Kasumi-1 (cell line): ENCODE measurements around the gene IKBIP.
"Not testable (repeated sequence)": the region's sequence is repeated elsewhere in the genome, so short reads cannot be mapped to it uniquely, and the experiment has no call there.

ENCODE experiments used
- DNase-seq, 2 experiments: peaks; one replicate each; lab custom pipeline; 2025; lab: John Stamatoyannopoulos, UW

IKBIP gene, protein sequence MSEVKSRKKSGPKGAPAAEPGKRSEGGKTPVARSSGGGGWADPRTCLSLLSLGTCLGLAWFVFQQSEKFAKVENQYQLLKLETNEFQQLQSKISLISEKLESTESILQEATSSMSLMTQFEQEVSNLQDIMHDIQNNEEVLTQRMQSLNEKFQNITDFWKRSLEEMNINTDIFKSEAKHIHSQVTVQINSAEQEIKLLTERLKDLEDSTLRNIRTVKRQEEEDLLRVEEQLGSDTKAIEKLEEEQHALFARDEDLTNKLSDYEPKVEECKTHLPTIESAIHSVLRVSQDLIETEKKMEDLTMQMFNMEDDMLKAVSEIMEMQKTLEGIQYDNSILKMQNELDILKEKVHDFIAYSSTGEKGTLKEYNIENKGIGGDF

DNA sequence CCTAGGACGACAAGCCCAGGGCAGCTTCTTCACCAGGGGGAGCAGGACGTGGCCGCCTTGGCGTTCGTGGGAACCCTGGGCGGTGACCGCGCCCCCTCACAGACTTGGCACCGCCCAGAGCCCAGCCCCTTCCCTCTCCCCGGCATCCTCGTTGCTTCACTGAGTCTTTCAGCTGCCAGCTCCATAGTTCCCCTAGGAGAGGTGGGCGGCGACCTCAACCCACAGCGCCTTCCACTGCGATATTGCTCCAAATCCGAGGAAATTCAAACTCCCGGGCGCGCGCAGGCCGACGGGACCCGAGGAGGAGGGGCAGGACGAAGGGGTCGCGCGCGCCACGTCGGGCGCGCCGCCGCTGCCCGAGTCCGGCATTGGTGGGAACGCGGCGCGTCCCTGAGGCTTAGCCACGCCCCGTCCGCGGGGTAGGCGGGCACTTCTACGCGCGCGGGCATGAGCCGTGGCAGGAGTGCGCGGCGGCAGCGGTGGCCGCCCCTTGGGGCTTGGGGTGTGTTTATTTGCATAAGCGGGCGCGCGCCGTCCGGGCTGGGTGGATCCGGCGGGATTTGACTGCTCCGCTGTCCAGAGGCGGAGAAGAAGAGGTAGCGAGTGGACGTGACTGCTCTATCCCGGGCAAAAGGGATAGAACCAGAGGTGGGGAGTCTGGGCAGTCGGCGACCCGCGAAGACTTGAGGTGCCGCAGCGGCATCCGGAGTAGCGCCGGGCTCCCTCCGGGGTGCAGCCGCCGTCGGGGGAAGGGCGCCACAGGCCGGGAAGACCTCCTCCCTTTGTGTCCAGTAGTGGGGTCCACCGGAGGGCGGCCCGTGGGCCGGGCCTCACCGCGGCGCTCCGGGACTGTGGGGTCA is at the start of gene IKBIP, which contains the start of gene APAF1:
TSS of gene IKBIP (minus strand) at position 77 of the 860 bp plus-strand sequence. CDS start 87 bp downstream, outside the sequence.
TSS of gene APAF1 (plus strand) at position 579 of the 860 bp plus-strand sequence. CDS start 3,070 bp downstream, outside the sequence.
- peak; percentile 89 to 90 for DNase-seq

DNA sequence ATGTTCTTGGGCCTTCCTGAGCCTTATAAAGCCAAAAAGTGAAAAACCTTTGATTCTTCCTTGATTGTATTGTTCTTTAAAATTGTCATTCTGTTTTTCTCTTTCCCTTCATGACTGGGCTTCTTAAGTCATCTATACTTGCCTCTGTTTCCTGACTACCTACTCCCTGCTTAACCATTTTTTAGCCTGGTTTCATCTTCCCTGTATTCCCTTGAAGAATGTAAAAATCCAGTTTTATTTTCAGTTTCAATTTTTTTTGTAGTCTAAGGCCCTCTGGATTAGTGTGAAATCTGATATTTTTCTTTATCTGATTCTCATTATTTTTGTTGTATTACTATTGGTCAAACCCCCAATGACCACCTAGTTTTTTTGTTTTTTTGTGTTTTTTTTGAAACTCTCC is 46.8 kb upstream of the IKBIP start:
- DNase-seq: no peak

DNA sequence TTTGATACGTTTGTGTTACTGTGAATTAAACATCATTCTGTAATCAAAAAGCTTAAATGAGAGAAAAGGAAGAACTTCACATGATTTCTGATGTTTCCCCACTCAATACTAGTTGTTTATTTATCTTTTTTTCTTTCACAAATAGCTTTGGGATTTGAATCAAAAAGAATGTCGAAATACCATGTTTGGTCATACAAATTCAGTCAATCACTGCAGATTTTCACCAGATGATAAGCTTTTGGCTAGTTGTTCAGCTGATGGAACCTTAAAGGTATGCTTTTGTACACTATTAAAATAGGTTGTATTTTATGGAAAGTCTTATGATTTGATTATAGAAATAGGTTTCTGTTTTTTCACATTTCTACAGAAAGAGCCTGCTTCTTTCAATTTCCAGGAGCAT is 42.0 kb upstream of the IKBIP start:
- DNase-seq: no peak

DNA sequence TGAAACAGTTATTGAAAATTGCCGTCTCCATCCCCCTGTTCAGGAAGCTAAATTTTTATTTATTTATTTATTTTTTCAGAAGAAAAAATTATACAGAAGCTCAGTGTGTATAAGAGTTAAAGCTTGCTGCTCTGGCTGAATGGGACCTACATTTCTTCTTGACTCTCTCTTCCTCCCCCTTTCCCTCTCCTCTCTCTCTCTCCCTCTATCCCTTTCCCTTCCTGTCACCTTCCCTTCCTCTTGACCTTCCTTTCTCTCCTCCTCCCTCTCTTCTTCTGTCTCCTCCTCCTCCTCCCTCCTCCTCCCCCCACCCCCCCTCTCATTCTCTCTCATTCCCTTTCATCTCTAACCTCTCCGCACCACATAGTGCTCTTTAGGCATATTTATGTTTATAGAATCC is 39.6 kb upstream of the IKBIP start:
- DNase-seq: no peak

DNA sequence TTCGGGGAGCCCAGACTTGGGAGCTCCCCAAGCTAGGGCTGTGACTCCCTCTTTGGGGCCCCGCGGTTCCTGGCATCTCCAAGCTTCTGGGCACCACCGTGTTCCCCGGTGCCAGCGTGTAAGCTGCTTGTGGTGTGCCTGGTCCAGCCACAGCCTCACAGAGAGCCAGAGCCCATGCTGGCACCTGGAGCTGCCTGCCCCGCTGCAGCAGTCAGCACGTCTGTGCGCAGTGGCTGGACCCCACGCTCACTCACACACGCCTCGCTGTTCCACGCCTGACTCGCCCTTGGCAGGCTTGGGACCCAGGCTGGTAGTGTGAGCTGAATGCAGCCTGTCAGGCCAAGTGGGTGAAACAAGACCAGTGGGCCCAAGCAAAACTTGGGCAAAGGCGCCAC is 35.0 kb upstream of the IKBIP start:
- no peak for DNase-seq

DNA sequence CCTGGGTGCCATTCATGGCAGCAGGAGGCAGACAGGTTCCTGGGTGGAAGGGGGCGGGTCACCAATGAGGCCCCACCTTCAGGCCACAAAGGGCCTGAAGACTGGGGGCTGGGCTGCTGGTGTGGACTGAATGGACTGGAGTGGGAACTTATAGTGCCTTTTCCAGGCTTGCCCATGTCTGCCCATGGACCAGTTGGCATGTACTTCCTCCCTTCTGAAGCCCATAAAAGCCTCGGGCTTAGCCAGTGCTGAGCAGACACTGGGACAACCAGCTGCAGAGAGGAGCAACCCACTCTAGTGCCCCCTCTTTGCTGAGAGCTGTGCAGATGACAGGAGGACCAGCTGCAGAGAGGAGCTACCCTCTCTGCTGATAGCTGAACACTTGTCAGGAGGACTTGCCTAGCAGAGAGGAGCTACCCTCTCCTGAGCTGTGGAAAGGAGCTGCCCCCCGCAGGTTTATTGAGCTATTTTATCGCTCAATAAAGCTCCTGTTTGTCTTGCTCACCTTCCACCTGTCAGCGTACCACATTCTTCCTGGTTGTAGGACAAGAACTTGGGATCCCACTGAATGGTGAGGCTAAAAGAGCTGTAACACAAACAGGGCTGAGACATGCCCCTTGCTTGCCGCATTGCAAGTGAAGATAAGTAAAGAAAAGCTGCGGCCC is 34.5 kb upstream of the IKBIP start:
- DNase-seq: no peak

DNA sequence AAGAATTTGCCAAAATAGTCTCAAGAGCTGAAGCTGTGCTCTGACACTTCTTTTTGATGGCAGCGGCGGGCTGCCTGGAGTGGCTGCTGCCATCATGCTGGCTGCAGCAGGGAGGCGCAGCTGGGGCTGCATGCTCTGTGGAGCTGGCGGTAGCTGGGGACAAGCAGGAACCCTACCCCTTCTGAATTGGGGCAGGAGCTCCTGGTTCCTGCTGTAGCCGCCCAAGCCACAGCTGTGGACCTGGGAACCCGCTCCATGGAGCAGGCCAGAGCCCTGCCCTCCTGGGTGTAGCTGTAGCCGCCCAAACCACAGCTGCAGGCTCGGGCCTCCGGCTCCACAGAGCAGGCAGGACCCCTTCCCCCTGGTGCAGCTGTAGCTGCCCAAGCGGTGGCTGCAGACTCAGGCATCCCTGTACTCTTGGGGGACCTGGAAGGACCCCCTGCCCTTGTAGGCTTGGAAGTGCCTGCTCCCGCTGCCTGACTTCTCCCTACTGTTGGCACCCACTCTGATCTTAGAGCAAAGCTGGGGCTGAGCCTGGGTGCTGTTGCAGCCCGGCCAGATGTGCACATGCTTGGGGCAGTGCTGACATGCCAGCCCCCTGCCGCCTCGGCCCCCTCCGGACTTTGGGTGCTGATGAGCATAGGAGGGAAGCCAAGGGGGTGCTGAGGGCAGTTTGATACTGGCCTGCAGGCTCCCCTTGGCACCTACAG is 33.8 kb upstream of the IKBIP start:
- no peak for DNase-seq

DNA sequence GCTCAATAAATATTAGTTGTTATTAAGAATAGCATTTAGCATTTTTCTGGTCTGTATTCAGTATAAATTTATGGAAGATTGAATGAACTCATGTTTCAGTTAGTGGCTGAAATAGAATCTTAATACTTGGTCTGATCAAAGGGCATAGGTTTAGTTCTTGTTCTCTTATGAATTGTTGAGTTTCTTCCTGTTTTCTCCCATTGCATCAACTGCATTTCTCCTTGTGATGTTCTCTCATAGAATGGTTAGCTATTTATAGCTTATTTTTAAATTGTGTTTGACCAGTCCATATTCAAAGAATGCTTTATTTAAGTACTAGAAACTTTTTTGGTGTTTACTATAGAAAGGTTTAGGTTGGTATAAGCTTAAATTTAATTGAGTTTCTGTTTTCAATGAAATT is 30.3 kb upstream of the IKBIP start:
- no peak for DNase-seq

DNA sequence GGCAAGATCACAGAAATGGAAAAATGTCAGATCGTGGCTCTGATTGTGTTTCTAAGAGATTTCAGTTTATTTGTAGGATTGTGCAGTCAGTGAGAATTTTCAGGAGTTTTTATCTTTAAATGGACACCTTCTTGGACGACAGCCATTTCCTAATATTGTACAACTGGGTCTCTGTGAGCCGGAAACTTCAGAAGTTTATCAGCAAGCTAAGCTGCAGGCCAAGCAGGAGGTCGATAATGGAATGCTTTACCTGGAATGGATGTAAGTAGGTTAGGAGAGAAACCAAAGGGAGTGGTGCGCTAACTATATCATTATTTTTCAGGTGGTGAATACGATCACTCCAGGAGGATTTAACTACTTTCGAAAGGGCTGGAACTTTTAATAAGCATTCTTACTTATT is 26.9 kb upstream of the IKBIP start:
- no peak for DNase-seq

DNA sequence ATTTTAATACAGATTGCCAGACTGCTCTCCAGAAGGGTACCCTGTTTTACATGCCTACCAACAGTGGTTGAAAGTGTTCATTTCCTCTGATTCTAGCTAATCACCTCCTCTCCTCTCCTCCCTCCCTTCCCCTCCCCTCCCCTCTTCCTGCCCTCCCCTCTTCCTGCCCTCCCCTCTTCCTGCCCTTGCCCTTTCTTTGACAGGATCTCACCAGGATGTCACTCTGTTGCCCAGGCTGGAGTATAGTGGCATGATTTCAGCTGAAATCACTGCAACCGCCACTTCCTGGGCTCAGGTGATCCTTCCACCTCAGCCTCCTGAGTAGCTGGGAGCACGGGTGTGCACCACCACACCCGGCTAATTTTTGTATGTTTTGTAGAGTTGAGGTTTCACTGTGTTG is 25.2 kb upstream of the IKBIP start:
- DNase-seq: no peak

DNA sequence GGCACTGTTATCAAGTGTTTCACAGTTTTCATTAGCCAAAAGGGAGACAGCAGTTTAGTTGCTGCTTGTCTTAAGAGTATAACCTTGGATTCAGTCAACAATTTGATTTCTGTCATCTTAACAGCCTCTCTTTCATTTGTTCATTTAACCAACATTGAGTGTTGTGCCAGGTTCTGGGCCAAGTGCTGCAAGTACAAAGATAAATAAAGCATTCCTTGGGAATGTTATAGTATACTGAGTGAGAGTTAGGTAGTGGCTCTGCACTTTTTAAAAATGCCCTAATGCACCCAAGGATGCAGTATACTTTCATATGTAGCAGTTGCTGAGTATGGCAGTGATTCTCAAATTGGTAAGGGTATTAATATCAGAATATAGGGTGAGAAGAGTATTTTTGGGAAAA is 15.9 kb upstream of the IKBIP start:
- no peak for DNase-seq

DNA sequence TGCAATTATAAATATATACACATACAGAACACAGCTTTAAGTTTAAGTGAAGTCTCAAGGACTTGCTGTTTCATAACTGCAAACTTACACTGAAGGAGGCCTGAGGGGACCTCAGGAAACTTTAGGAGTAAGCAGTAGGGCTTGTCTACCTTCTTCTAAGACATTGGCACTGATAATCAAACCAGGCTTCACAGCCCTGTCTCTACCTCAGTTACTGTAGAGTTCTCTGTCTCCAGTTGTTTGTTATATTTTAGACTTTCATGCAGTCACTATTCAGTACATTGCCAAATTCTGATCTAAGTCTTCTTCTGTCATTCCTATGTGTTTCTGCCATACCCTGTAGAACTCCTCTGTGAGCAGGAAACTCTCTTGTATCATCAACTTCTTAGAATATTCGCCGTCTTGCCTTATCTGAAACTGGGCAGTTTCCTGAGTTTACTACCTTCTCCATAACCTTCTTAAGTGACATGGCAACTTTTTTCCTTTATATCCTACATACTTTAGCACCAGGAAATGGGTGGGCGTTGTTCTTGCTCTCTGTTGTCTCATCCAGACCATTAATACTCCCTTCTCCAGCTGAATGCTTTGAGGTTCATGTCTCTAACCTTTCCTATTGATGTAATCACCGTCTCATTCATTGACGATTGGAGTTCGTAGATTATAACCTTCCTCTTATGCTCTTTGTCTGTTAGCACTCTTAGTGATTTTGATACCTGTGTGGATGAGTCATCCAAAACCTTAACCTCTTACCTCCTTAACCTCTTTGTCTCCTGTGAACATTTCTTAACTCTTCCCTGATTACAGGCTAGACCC is 11.9 kb upstream of the IKBIP start:
- DNase-seq: no peak

DNA sequence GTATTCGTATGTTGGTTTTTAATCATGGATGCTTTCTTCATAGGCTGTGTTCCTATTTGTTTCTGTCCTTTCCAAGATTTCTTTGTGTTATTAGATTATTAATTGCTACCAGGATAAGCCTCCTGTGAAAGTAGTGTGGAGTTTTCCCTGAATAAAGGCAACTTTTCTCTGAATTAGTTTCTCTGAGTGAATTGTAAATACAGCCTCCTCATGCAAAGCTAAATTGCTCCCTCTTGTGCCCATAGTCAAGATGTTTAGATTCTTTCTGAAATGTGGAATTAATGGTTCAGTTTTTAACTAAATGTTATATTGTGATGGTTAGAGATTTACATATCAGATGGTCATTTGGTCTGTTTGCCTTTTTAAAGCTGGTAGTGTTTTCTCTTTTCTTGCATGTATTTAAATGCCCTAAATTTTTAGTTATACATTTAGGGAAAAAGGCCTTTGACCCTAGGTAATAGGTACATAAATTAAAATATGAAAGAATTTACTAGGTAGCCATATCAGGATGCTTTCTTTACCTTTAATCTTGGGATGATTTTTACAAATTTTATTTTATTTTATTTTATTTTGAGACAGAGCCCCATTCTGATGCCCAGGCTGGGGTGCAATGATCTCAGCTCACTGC is 9.4 kb upstream of the IKBIP start:
- peak; percentile 73 to 86 for DNase-seq

DNA sequence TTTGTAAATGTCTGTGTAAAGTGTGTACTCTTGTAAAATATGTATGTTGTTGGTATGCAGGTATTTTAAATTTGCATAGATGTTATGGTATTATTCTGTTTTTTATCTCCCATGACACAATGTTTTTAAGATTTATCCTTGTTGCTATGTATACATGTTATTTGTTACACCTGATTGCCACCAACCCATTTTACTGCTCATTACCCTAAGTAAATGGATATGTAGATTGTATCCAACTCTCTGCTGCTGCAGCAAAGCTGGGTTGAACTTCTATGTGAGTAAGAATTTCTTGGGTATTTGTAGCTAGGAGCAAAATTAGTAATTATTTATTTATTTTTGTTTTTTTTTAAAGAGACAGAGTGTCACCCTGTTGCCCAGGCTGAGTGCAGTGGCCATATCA is 6.7 kb upstream of the IKBIP start:
- DNase-seq: no peak

DNA sequence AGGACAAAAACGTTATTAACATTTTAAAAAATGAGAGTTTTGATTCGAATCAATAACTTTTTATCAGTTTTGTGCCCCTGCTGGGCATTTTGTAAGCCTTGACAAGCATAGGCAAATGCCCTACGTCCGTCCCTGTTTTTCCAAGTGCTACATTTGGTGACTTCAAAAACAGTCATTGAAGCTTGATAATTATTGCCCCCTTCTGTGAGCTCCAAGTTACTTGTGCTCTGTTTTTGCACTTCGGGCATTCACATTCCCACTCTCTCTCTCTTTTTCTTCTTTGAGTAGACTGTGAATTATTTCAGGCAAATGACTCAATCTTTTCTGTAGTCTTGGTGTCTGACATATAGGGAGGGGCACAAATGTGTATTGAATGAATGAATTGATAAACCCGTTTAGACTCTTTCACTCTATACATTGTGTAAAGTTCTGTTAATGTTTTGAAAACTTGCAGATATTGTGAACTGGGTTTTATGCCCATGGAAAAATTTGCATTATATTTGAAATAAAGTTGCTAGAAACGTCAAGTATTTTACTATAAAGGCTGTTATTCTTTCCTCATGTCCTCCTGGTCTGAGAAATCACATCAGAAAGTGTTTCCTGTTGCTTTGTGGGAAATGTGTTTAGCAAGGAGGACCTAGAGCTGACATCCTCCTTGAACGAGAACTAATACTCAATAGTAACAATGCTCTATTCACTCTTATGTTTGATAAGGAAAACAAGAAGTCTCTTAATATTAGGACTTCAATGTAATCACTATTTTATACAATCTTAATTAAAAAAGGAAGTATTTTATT is 1.9 kb upstream of the IKBIP start:
- peak; percentile 36 to 37 for DNase-seq

DNA sequence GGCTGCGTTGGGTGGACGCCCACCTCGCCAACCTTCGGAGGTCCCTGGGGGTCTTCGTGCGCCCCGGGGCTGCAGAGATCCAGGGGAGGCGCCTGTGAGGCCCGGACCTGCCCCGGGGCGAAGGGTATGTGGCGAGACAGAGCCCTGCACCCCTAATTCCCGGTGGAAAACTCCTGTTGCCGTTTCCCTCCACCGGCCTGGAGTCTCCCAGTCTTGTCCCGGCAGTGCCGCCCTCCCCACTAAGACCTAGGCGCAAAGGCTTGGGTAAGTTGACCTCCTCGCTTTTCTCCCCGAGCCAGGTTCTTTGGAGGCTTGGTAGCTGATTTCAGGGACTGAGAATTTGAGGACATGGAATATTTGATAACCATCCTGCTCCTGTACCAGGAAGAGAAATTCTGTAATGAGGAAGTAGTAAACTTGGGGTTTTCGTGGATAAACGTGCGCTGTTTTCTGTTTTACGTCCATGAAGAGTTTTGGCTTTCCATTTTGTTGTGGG is 1.0 kb upstream of the IKBIP start:
- DNase-seq: peak; percentile 56 to 73

DNA sequence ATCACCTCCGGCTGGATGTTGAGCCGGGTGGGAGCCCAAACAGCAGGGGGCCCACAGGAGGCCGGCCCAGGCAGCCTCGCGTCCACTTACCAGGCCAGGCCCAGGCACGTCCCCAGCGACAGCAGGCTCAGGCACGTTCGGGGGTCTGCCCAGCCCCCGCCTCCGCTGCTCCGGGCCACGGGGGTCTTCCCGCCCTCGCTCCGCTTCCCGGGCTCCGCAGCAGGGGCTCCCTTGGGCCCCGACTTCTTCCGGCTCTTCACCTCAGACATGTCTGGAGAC is 216 bp downstream of the IKBIP start:
- no peak for DNase-seq

DNA sequence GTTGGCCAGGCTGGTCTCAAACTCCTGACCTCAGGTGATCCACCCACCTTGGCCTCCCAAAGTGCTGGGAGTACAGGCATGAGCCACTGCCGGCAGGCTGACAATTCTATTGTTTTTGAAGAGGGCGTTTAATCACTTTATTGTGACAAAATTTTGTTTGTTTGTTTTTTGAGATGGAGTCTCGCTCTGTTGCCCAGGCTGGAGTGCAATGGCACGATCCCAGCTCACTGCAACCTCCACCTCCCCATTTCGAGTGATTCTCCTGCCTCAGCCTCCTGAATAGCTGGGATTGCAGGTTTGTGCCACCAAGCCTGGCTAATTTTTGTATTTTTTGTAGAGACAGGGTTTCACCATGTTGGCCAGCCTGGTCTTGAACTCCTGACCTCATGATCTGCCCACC is 1.8 kb downstream of the IKBIP start:
- not testable (repeated sequence) for DNase-seq

DNA sequence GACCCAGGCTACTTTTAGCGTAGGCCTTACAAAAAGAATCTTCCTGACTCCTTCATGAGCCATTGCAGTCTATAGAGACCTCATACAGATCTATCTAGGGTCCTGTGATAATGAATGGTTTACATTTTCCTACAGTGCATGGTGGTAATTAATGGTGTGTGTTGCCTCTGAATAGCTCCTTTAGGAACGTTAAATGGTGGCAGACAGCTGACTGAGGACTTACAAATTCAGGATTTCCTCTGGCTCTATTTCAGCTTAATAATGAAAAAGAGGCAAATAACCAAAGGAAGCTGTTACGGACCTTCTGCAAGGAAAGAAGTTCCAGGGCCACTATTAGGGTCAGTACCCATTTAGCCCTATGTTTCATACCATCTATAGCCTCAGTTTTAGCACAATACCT is 5.1 kb downstream of the IKBIP start:
- no peak for DNase-seq

DNA sequence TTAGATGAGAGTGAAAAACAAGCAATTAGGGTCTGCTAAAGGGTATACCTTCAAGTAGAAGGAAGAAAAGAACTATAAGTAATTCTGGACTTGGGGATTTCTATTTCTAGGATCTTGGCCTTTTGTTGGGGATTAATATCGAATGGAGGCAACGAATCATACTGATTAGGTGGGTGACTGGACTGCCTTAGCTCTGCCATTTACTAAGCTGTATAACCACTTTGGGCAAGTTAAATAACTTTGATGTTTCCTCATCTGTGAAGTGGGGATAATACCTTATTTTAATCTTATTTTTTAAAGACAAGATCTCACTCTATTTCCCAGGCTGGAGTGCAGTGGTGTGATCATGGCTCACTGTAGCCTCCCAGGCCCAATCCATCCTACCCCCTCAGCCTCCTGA is 6.6 kb downstream of the IKBIP start:
- DNase-seq: no peak
